Measurements from ENCODE around the gene NUAK2.

GRCh38 chr1:205368478-205368877 lies 46.9 kb upstream of the NUAK2 start:
- no peak for TF ChIP-seq EZH2 (IDR thresholded peaks at IDR 0.05; ENCODE audit: insufficient read depth, poor library complexity, severe bottlenecking)
- no peak for TF ChIP-seq EZH2phosphoT487 (IDR thresholded peaks at IDR 0.05; ENCODE audit: insufficient read depth, low read depth)

Data from GM23248 (cell line).